Activated naive CD8-positive, alpha-beta T cell treated with anti-CD3 and anti-CD28 coated beads for 36 hours (primary cell): Measurements from ENCODE around the gene FAM216A. TPM values are rescaled to one million over a fixed set of nuclear protein-coding genes. Genes with fewer than 3 reads are reported as not detected.
A peak's percentile ranks its signal among the peaks of the same experiment; 100 is the strongest.
"Not testable (repeated sequence)": the region's sequence is repeated elsewhere in the genome, so short reads cannot be mapped to it uniquely, and the experiment has no call there.

Experiments
- DNase-seq: peaks from one replicate; pipeline ENCODE4 v3.0.0; 2021
- H3K27ac Mint-ChIP-seq: one replicate; pipeline ENCODE4 v1.8.0; 2022; ENCODE audit warnings: mild to moderate bottlenecking, moderate library complexity, mixed read lengths
- H3K27me3 Mint-ChIP-seq: one replicate; pipeline ENCODE4 v1.8.0; 2022; ENCODE audit warnings: mild to moderate bottlenecking, mixed read lengths
- H3K36me3 Mint-ChIP-seq: one replicate; pipeline ENCODE4 v1.8.0; 2021; ENCODE audit warnings: mild to moderate bottlenecking, mixed read lengths
- H3K4me1 Mint-ChIP-seq: one replicate; pipeline ENCODE4 v1.8.0; 2021; ENCODE audit warnings: mixed read lengths
- H3K4me3 Mint-ChIP-seq: one replicate; pipeline ENCODE4 v1.8.0; 2022; ENCODE audit warnings: mild to moderate bottlenecking, moderate library complexity, mixed read lengths
- H3K9me3 Mint-ChIP-seq: one replicate; pipeline ENCODE4 v1.8.0; 2022; ENCODE audit warnings: mixed read lengths
- total RNA-seq, 2 experiments: library from RNA; stranded (reverse); gene quantifications; one replicate each; pipeline ENCODE4 v1.2.3, GENCODE V29; 2021

Gene FAM216A, protein sequence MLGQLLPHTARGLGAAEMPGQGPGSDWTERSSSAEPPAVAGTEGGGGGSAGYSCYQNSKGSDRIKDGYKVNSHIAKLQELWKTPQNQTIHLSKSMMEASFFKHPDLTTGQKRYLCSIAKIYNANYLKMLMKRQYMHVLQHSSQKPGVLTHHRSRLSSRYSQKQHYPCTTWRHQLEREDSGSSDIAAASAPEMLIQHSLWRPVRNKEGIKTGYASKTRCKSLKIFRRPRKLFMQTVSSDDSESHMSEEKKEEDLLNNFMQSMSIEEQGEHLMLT
- 10 to 100 TPM; 64.8 to 66.0 TPM for total RNA-seq

DNA sequence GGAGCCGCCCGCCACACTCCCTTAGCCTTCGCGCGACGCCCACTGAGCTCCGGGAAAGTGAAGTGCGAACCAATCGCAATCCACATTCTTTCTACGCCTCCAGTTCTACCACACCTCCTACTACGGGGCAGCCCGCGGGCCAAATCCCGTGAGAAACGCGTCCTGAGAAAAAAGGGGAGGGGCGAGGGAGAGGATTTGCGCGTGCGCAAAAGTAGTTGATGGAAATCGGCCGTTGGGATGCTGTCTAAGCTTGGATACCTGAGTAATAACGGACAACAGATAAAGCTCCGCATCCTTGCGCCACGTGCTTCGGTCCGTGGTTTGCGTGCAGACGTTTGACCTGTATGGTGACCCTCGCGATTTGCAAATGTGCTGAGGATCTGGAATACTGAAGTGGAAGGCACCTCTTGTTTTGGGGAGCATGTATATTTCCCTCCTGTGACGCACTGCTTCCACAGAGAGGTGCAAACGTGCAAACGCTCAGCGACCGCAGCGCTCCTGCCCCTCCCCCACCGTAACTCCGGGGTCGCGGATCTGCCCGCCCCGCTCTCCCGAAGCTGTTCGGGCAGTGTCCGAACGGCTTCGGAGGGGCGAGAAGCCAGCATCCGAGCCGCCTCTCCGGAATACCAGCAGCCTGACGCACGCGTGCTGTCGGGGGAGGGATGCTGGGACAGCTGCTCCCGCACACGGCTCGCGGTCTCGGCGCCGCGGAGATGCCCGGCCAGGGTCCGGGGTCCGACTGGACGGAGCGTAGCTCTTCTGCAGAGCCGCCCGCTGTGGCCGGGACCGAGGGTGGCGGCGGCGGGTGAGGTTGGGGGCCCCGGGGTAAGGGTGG lies at the start of gene FAM216A, which contains the start of gene GPN3:
TSS of gene FAM216A (plus strand) at position 632 of the 835 bp plus-strand sequence. CDS start at position 663, 31 bp downstream.
TSS of gene GPN3 (minus strand) at position 44 of the 835 bp plus-strand sequence. CDS start 54 bp downstream, outside the sequence.
- Mint-ChIP-seq H3K9me3 (no peaks in the 10 kb centered on the region), H3K27me3 (no peaks in the 10 kb centered on the region), H3K4me1 (peaks cover 31% of the 10 kb centered on the region), H3K36me3 (peaks cover 28% of the 10 kb centered on the region), H3K4me3 (peak within 1 kb of the TSS; percentile 96), H3K27ac (peak within 1 kb of the TSS; percentile 99)
- DNase-seq = peak; percentile 94

DNA sequence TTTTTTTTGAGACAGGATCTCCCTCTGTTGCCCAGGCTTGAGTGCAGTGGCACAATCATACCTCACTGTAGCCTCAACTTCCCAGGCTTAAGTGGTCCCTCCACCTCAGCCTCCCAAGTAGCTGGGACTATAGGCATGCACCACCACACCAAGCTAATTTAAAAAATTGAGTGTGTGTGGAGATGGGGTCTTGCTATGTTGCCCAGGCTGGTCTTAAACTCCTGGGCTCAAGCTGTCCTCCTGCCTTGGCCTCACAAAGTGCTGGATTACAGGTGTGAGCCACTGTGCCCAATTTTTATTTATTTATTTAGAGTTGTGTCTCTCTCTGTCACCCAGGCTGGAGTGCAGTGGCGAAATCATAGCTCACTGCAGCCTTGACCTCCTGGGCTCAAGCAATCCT lies 48.0 kb upstream of the FAM216A start:
- not testable (repeated sequence) for H3K4me3 Mint-ChIP-seq, H3K4me1 Mint-ChIP-seq, DNase-seq, H3K27ac Mint-ChIP-seq, H3K36me3 Mint-ChIP-seq, H3K9me3 Mint-ChIP-seq, H3K27me3 Mint-ChIP-seq

DNA sequence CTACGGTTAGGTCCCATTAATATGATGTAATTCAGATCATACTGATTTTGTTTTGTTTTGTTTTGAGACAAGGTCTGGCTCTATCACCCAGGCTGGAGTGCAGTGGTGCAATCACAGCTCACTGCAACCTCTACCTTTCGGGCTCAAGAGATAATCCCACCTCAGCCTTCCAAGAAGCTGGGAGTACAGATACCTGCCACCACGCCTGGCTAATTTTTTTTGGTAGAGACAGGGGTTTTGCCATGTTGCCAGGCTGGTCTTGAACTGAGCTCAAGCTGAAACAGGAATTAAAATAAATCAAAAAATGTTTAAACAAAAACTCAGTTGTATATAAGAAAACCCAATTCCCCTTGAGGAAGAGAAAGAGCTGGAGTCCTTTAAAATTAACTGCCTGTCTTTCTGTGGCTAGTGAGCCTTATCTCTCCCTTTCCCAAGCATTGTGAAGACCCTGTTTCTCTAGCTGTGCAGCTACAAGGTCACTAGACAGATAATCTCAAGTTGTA lies 47.4 kb upstream of the FAM216A start:
- Mint-ChIP-seq H3K27me3 (peaks cover 6% of the 10 kb centered on the region), H3K36me3 (no peaks in the 10 kb centered on the region), H3K27ac (no peak overlapping the region), H3K4me1 (peaks cover 1% of the 10 kb centered on the region), H3K4me3 (no peak overlapping the region), H3K9me3 (no peaks in the 10 kb centered on the region)
- DNase-seq = no peak

DNA sequence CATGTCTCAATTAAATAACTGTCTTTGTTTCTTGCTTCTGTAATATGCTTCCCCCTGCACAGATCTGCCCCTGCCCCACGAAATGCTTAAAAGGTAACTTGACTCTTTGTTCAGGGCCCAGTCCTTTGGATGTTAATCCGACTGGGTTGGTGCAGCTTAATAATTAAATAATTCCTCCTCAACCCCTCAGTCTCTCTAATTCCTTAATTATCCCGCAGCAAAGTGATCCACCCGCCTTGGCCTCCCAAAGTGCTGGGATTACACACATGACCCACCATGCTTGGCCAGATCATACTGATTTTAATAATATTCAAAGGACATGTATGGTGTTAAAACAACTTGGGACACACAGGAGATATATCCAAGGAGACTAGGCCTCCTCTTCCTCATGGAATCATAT lies 46.9 kb upstream of the FAM216A start:
- Mint-ChIP-seq H3K4me3 (no peak overlapping the region), H3K27ac (no peak overlapping the region), H3K4me1 (peaks cover 1% of the 10 kb centered on the region), H3K36me3 (no peaks in the 10 kb centered on the region), H3K9me3 (no peaks in the 10 kb centered on the region), H3K27me3 (peaks cover 6% of the 10 kb centered on the region)
- DNase-seq = no peak

DNA sequence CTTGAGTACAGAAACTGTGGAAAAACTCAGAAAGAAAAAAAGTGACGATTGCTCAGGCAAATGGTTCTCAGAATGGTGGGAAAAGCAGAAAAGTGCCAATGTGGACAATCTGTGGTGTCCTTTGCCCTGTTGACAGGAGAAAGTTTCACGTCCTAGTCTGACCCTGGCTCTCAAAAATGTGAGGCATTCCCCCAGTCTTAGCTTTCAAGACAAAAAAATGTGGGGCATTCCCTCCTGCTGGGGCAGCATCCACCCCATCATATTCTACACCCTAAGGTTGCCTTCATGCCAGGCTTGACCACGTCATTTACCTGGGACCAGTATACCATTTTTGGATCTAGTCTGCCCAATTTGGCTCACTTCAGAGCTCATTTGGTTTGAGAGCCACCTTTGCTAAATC lies 44.4 kb upstream of the FAM216A start:
- Mint-ChIP-seq H3K36me3 (no peaks in the 10 kb centered on the region), H3K27me3 (no peaks in the 10 kb centered on the region), H3K27ac (no peak overlapping the region), H3K4me1 (no peaks in the 10 kb centered on the region), H3K9me3 (no peaks in the 10 kb centered on the region), H3K4me3 (no peak overlapping the region)
- DNase-seq = no peak

DNA sequence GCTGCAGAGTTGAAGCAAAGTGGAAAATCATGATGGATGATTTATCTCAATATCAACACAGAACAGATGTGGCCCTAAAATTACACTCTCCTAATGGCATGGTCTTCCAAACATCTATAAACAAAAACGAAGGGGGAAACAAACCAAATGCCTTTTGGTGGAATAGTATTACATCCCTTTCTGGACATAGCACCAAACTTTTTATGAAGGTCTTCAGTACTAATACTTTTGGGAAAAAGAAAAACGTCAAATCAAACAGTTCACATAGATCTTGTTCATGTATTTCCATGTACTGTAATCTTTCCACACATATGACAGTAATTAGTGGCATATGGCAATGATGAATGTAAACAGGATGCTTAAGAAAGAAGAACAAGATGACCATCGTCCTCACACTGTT lies 42.2 kb upstream of the FAM216A start:
- Mint-ChIP-seq H3K4me3 (no peak overlapping the region), H3K4me1 (peaks cover 2% of the 10 kb centered on the region), H3K36me3 (no peaks in the 10 kb centered on the region), H3K27ac (no peak overlapping the region), H3K27me3 (no peaks in the 10 kb centered on the region), H3K9me3 (no peaks in the 10 kb centered on the region)
- no peak for DNase-seq

DNA sequence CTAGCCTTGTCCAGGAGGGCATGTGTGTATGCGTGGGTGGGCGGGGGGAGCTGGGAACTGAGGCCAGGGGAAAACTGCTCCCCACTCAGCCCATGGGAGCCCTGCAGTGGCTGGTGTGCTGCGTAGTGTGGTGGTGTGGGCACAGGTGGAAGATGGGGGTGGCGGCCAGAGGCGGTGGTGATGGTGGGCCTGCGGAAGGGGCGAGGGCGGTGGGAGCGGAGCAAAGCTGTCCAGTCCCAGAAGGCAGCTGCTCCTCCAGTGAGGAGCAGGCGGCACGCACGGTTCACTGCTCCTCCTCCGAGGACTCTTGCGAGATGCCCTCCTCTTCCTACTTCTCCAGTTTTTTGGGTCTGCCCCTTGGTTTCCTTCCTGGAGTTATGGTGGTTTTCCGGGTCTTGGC lies 39.0 kb upstream of the FAM216A start:
- not testable (repeated sequence) for H3K4me3 Mint-ChIP-seq, H3K27me3 Mint-ChIP-seq, H3K36me3 Mint-ChIP-seq, DNase-seq, H3K4me1 Mint-ChIP-seq, H3K27ac Mint-ChIP-seq, H3K9me3 Mint-ChIP-seq

DNA sequence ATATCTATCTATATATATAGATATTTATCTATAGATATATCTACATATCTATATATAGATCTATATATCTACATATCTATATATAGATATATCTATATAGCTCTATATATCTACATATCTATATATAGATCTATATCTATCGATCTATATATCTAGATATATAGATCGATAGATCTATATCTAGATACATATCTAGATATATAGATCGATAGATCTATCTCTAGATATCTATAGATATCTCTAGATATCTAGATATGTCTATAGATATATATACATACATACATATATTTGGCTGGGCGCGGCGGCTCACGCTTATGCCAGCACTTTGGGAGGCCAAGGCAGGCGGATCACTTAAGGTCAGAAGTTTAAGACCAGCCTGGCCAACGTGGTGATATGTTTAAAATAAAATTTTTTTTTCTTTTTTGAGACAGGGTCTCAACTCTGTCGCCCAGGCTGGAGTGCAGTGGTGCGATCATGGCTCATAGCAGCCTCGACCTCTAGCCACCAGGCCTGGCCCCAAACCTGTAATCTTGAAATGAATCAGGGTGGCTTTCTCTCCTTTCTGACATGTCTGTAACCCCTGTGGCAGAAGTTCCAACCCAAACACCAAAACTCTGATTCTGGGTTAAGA lies 36.6 kb upstream of the FAM216A start:
- DNase-seq = peak; percentile 21
- Mint-ChIP-seq H3K27ac (peak overlapping the region; percentile 5), H3K4me3 (no peak overlapping the region), H3K9me3 (no peaks in the 10 kb centered on the region), H3K36me3 (peaks cover 10% of the 10 kb centered on the region), H3K4me1 (peaks cover 6% of the 10 kb centered on the region), H3K27me3 (no peaks in the 10 kb centered on the region)

DNA sequence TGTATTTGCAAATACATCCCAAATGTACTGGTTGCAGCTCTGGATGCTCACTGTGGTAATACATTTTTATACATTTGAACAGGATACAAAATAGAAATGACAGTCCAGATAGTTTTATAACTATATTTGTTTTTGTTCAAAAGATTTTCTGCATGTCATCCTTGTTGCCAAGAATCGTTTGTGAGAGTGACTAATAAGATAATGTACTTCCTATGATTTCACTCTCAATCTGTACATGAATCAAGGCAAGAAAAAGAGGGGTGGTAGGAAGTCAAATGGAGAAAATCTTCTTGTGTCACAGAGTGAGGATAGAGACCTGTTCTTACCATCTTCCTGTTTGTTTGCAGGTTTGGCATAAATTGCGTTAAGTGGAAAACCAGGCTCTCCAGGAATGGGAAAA lies 32.4 kb upstream of the FAM216A start:
- no peak for DNase-seq
- Mint-ChIP-seq H3K9me3 (no peaks in the 10 kb centered on the region), H3K36me3 (peaks cover 20% of the 10 kb centered on the region), H3K27ac (no peak overlapping the region), H3K4me3 (no peak overlapping the region), H3K4me1 (peaks cover 8% of the 10 kb centered on the region), H3K27me3 (no peaks in the 10 kb centered on the region)

DNA sequence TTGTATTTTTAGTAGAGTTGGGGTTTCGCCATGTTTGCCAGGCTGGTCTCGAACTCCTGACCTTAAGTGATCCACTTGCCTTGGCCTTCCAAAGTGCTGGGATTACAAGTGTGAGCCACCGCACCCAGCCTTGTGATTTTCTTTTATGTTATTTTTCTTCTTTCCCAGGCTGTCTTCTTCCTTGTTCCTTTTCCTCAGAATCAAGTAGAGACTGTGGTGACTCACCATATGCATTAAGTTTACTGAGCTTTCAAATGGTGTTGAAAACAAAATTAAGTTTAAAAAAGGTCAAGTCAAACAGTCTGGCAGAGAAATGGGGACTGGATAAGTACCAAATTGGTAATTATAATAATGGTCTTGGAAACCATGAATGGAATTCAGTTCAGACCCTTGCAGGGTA lies 24.2 kb upstream of the FAM216A start:
- no peaks in the 10 kb centered on the region for H3K27me3 Mint-ChIP-seq
- no peak for DNase-seq
- no peak overlapping the region for H3K4me3 Mint-ChIP-seq
- peaks cover 40% of the 10 kb centered on the region for H3K36me3 Mint-ChIP-seq
- peaks cover 24% of the 10 kb centered on the region for H3K4me1 Mint-ChIP-seq
- no peak overlapping the region for H3K27ac Mint-ChIP-seq
- no peaks in the 10 kb centered on the region for H3K9me3 Mint-ChIP-seq

DNA sequence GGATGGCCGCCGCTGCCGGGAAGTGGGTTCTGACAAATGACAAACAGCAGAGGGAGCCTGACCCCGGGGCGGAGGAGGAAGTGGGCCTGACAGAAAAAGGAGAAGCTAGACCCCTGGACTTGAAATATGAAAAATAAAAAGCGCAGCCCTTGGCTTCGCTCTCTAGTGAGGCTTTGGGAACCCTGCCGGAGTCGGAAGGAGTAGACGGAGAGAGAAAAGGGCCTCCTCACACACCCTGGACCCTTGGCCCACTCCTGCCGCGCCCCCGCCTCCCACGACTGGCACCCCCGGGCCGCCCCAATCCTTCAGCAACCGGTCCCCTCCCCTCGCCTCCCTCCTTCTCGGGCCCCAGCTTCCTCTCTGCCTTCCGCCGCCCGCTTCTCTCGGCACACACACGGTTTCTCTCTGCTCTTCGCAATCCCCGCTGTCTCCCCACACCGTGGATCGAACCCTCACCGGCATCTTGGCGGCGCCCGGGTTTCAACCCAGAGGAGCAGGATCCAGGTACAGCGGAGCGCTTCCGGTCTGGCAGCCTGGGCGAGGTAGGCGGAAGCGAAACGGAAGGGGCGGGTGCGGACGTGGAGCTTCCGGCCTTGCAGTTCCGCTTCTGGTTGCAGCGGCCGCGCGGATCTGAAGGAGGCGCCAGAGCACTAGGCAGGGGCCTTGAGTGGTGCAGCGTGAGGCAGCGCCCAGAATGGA lies 18.7 kb upstream of the FAM216A start, which contains the start of gene ARPC3:
TSS of gene ARPC3 (minus strand) at position 539 of the 699 bp plus-strand sequence. CDS start at position 462, 77 bp downstream.
- H3K4me3 Mint-ChIP-seq = peak within 1 kb of the TSS; percentile 100
- no peaks in the 10 kb centered on the region for H3K9me3 Mint-ChIP-seq
- peak within 1 kb of the TSS; percentile 99 for H3K27ac Mint-ChIP-seq
- peaks cover 41% of the 10 kb centered on the region for H3K36me3 Mint-ChIP-seq
- peak; percentile 96 for DNase-seq
- no peaks in the 10 kb centered on the region for H3K27me3 Mint-ChIP-seq
- H3K4me1 Mint-ChIP-seq = peaks cover 28% of the 10 kb centered on the region

DNA sequence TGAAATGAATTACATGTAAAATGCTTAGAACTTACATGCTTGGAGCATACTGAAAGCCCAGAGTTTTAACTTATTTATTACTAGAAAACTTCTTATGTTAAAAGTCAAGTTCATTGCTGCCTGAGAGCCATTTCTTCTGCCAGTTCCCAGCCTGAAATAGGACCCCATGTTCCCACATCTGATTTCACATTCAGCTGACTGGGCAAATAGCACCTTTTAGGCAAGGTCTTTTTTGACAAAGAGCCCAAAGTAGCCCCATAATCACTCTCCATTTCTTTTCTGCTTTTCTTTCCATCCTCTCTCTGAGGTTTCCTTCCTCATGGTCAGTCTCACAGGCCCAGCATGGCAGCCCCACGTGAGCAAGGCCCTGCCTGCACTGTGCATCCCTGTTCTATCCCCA lies 17.4 kb upstream of the FAM216A start:
- no peak for DNase-seq
- no peaks in the 10 kb centered on the region for H3K9me3 Mint-ChIP-seq
- H3K27me3 Mint-ChIP-seq = no peaks in the 10 kb centered on the region
- H3K4me3 Mint-ChIP-seq = no peak overlapping the region
- peaks cover 38% of the 10 kb centered on the region for H3K36me3 Mint-ChIP-seq
- peaks cover 22% of the 10 kb centered on the region for H3K4me1 Mint-ChIP-seq
- peak overlapping the region; percentile 99 for H3K27ac Mint-ChIP-seq

DNA sequence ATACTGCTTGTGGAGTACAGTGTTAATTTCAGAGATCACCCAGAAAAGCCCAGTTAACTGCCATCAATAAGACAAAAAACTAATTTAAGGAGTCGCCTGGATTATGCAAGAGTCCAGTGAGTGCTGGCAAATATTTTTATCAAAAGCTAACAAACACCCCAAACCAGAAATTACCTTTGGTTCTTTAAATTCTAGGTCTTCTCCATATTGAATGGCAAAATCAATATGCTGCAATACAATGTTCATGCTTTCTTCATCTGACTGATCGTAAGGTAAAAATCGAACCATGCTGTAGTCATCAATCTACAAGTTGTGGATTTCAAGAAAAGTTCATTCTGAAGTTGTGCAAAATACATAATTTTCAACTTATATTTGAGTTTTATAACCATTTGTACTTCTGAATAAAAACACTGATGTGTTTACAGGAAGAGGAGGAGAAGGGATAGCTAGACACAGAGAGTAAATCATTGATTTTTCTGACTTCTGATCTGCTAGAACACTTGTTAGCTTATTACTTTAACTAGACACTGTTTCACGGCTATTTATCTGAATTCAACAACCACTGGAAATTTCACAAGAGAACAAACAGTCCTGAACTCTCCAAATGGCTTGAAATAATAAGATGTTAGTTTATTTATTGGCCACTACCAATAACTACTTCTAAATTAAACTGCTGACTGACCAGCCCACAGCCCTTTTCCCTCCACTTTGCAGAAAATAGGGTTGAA lies 14.9 kb upstream of the FAM216A start:
- Mint-ChIP-seq H3K36me3 (peaks cover 26% of the 10 kb centered on the region), H3K4me3 (no peak overlapping the region), H3K27ac (no peak overlapping the region), H3K4me1 (peaks cover 10% of the 10 kb centered on the region), H3K27me3 (no peaks in the 10 kb centered on the region), H3K9me3 (no peaks in the 10 kb centered on the region)
- no peak for DNase-seq

DNA sequence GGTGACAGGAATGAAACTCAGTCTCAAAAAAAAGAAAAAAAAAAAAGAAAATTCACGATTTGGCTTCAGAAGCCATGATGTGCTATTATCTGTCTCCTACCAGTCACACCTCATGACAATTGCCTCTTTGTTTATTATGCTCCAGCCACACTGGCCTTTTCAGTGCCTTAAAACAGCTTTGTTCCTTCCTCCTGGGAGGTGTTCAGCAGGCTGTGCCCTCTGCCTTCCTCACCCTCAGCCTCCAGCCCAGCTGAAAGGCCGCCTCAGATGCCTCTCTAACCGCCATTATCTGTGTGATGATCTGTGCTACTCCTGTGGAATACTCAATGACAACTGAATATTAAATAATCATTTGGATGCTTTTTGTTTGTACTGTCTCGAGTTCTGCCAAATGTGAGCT lies 9.9 kb upstream of the FAM216A start:
- Mint-ChIP-seq H3K36me3 (peaks cover 20% of the 10 kb centered on the region), H3K4me3 (no peak overlapping the region), H3K27me3 (no peaks in the 10 kb centered on the region), H3K9me3 (no peaks in the 10 kb centered on the region), H3K27ac (no peak overlapping the region), H3K4me1 (peaks cover 5% of the 10 kb centered on the region)
- no peak for DNase-seq
